Lung (tissue), 12 donors: ENCODE results near the gene MAG. TPM values are rescaled to one million over a fixed set of nuclear protein-coding genes. Genes with fewer than 3 reads are reported as not detected.

ENCODE experiments used
- ATAC-seq: fragments of 200-7000 bp; cut with Tn5 transposase; one replicate; pipeline ENCODE4 v1.9.1; 2020; ENCODE audit warnings: moderate number of reproducible peaks; ENCODE audit not compliant: insufficient read depth, low FRiP score
- DNase-seq, 3 donors: peaks; one replicate each; pipeline ENCODE4 v3.0.0-alpha.2; 2013 to 2017
- H3K27ac ChIP-seq, 2 donors: one replicate each; pipeline ENCODE4 v1.5.1; 2013; ENCODE audit warnings: mild to moderate bottlenecking in 2 of 2, moderate library complexity in 2 of 2, control low read depth in 1 of 2, inconsistent platforms in 1 of 2, low read depth in 1 of 2, low read length in 1 of 2
- H3K27me3 ChIP-seq, 3 donors: one replicate each; pipeline ENCODE4 v1.5.1; 2013; ENCODE audit warnings: low read length in 2 of 3; ENCODE audit not compliant: control insufficient read depth in 3 of 3, insufficient read depth in 3 of 3
- H3K36me3 ChIP-seq, 4 donors: one replicate each; pipeline ENCODE4 v1.5.1; 2013; ENCODE audit warnings: low read length in 4 of 4, mild to moderate bottlenecking in 1 of 4, moderate library complexity in 1 of 4; ENCODE audit not compliant: control insufficient read depth in 4 of 4, insufficient read depth in 4 of 4
- H3K4me1 ChIP-seq, 5 donors: one replicate each; pipeline ENCODE4 v1.5.1; 2013; ENCODE audit warnings: low read length in 5 of 5, mild to moderate bottlenecking in 2 of 5, moderate library complexity in 1 of 5; ENCODE audit not compliant: control insufficient read depth in 5 of 5, insufficient read depth in 5 of 5
- H3K4me3 ChIP-seq: one replicate; pipeline ENCODE4 v1.5.1; 2013; ENCODE audit warnings: mild to moderate bottlenecking, control low read depth, moderate library complexity
- H3K9ac ChIP-seq, 2 donors: one replicate each; pipeline ENCODE4 v1.5.1; 2013; ENCODE audit warnings: low read length in 2 of 2, control low read depth in 1 of 2; ENCODE audit not compliant: insufficient read depth in 1 of 2
- H3K9me3 ChIP-seq, 4 donors: one replicate each; pipeline ENCODE4 v1.5.1; 2013; ENCODE audit warnings: low read length in 3 of 4, mild to moderate bottlenecking in 1 of 4, moderate library complexity in 1 of 4; ENCODE audit not compliant: control insufficient read depth in 4 of 4, insufficient read depth in 3 of 4
- WGBS, 2 donors: extraction: QIAGEN DNeasy Blood & Tissue Kit; methylation state at CpG; one replicate each; pipeline ENCODE4 v1.1.7; 2013; 5-methylcytosine and 5-hydroxymethylcytosine counted together
- polyA plus RNA-seq, 2 donors: library from polyadenylated mRNA; stranded (reverse); fragments of 200-250 nt; gene quantifications; one replicate each; pipeline ENCODE4 v1.2.1, GENCODE V29; 2013
- total RNA-seq, 2 donors: library from RNA; depleted of rRNA in 1 of 2; stranded (reverse); fragments of >200 nt in 1 of 2; gene quantifications; one replicate each; pipeline ENCODE4 v1.2.1, GENCODE V29; 2014 to 2021
- TF ChIP-seq, protein P1 (sequence below): IDR thresholded peaks from 2 replicates; pipeline ENCODE4 v1.5.1; 2012; ENCODE audit warnings: mild to moderate bottlenecking; ENCODE audit errors: control extremely low read depth, extremely low read depth
- donor health status: control.
- donor health status: control.
- donor health status: Bipolar disorder and iron deficiency.
- donor health status: healthy.
- donor health status: DM: yes; HTN: yes; CAD: no.

MAG gene
- total and polyA plus RNA-seq, 4 donors, result 0.08 to 8.8 (median 1.9) TPM

DNA sequence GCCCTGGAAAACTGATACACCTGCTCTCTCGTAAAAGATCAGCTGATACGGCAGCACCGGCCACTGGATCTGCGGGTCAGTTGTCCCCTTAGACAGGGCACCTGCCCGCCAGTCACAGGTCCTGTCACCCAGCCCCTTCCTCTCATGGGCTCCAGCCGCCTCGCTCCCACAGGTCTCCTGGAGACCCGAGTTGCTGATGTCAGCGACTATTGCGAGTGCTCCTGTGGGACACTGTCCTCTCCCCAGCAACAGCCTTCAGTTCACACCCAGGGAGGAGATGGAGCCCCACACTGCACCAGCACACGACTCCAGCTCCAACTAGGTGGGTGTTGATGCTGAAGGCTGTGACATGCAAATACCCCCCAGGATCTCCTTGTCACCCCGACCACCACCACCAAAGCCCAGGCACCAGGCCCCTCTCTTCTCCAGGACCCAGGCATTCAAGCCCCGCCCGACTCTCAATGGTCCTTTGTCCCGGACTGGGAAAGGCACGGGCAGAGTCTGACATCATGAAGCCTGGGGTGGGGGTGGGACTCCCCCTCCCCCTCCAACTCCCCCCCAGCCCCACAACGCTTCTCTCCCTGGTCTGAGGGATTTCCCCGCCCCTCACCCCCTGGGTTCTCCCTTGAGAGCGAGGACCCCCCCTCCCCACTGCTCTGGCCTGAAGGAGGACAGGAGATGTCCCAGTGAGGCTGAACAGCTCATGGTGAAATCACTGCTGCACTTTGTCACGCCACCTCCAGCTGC is 1.4 kb upstream of the MAG start:
- no peak overlapping the region for H3K9ac ChIP-seq
- ATAC-seq (no peak), DNase-seq (no peak)
- H3K4me3 ChIP-seq, result no peak overlapping the region
- H3K27ac ChIP-seq, result no peak overlapping the region
- H3K36me3 ChIP-seq, result no peaks in the 10 kb centered on the region
- TF ChIP-seq, protein P1, sequence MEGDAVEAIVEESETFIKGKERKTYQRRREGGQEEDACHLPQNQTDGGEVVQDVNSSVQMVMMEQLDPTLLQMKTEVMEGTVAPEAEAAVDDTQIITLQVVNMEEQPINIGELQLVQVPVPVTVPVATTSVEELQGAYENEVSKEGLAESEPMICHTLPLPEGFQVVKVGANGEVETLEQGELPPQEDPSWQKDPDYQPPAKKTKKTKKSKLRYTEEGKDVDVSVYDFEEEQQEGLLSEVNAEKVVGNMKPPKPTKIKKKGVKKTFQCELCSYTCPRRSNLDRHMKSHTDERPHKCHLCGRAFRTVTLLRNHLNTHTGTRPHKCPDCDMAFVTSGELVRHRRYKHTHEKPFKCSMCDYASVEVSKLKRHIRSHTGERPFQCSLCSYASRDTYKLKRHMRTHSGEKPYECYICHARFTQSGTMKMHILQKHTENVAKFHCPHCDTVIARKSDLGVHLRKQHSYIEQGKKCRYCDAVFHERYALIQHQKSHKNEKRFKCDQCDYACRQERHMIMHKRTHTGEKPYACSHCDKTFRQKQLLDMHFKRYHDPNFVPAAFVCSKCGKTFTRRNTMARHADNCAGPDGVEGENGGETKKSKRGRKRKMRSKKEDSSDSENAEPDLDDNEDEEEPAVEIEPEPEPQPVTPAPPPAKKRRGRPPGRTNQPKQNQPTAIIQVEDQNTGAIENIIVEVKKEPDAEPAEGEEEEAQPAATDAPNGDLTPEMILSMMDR, result no peak
- 74 to 90% methylated on average over 20 of the region's 20 CpGs for WGBS, 2 donors
- H3K9me3 ChIP-seq, result peaks cover 0 to 2% (median 0%) of the 10 kb centered on the region in 4 donors
- peaks cover 0 to 2% (median 0%) of the 10 kb centered on the region in 3 donors for H3K27me3 ChIP-seq
- H3K4me1 ChIP-seq, result peaks cover 0 to 38% (median 8%) of the 10 kb centered on the region in 5 donors

DNA sequence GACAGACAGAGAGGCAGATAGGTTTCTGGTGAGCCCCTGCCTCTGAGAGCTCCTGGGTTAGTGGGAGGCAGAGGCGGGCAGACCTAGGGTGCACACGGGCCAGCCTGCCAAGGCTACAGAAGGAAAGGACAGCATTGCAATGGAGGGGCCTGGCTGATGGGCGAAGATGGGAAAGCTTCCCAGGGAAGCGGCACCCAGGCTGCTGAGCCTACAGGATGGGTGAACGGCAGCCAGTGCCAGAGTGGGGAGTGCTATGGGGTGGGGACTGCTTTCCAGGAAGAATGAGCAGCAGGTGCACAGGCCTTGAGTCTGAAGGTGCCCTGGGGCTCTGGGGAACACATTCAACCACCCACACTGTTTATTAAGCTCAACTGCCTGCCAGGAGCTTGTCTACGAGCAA is 702 bp upstream of the MAG start:
- Histone ChIP-seq H3K4me1 (peaks cover 0 to 43% (median 8%) of the 10 kb centered on the region in 5 donors), H3K36me3 (no peaks in the 10 kb centered on the region), H3K27me3 (peaks cover 0 to 2% (median 0%) of the 10 kb centered on the region in 3 donors), H3K9ac (no peak overlapping the region), H3K9me3 (peaks cover 0 to 2% (median 0%) of the 10 kb centered on the region in 4 donors), H3K27ac (no peak overlapping the region), H3K4me3 (no peak overlapping the region)
- DNase-seq (no peak), ATAC-seq (no peak)
- 76 to 84% methylated on average over 6 of the region's 6 CpGs for WGBS, 2 donors
- TF ChIP-seq, protein P1, result no peak

DNA sequence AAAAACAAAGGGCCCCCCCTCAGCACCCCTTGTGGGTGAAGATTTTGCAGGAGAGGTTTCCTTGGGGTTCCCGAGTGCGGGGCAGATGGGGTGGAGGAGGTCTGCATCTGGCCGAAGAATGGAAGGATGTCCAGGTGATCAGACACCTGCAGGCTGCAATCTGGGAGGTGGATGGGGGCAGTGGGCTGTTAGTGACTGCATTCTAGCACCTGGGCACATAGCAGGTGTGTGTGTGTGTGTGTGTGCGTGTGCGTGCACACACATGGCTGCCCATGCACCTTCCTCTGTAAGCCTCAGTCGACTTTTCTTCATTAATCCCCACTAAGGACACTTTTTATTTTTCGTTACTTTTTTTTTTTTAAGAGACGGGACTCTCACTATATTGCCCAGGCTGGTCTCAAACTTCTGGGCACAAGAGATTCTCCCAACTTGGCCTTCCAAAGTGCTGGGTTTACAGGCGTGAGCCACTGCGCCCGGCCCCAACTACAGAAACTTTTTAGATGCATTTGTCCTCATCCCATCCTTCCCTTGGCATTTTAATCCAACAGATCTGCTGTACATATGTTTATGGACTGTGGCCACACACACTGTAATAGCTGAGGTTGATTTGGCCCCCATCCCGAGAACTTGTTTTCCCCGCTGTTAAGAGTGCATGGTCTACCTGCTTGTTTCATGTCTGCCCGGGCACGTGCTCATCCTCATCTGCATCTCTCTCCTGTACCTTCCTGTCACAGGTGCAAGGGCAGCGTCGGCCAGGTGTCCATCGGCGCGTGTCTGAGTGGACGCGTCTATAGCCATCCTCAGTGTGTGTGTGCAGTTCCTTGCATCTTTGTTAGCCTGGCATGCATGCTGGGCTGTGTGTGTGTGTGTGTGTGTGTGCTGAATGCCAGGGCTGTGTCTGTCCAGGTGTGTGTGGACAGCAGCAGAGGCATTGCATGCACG is 731 bp downstream of the MAG start:
- H3K4me1 ChIP-seq, result peaks cover 0 to 37% (median 11%) of the 10 kb centered on the region in 5 donors
- H3K9me3 ChIP-seq, result peaks cover 0 to 8% (median 0%) of the 10 kb centered on the region in 4 donors
- no peak overlapping the region for H3K27ac ChIP-seq
- TF ChIP-seq, protein P1, result no peak
- ATAC-seq (no peak), DNase-seq (peak in 1 of 3 donors; percentile 54)
- H3K9ac ChIP-seq, result no peak overlapping the region
- peaks cover 0 to 2% (median 0%) of the 10 kb centered on the region in 3 donors for H3K27me3 ChIP-seq
- 81 to 87% methylated on average over 23 of the region's 23 CpGs for WGBS, 2 donors
- H3K4me3 ChIP-seq, result no peak overlapping the region
- H3K36me3 ChIP-seq, result peaks cover 0 to 2% (median 0%) of the 10 kb centered on the region in 4 donors
